ENCODE data around the gene RHEB.

DNA sequence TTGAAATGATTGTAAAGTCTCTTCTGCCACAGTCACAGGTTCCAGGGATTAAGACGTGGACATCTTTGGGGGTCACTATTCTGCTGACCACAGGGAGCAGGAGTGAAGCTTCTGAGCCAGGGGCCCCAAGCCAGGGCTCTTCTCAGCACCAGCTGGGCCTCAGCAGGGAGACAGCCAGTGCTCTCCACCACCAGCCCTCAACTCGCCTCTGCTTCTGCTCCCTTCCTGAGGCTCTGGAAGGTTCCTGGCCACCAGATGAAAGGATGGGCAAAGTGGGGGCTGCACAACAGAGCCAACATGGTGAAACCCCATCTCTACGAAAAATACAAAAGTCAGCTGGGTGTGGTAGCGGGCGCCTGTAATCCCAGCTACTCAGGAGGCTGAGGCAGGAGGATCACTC lies 68.5 kb downstream of the RHEB start:
- TF ChIP-seq CTCF (IDR thresholded peaks at IDR 0.05) (no peak), POLR2A (IDR thresholded peaks at IDR 0.05) (no peak)

All from body of pancreas (tissue), 4 donors.